ENCODE results near the gene AP4B1.

AP4B1 gene

GRCh38 chr1:113929750-113930498, 25.3 kb upstream of the AP4B1 start:
- peak; percentile 67 for DNase-seq

- DNase-seq, result peak; percentile 95
These were observed 24.5 kb upstream of the AP4B1 start, which contains the start of gene HIPK1 for GRCh38 chr1:113928941-113929749. TSS of gene HIPK1 (plus strand) at chr1:113929324.

DNA sequence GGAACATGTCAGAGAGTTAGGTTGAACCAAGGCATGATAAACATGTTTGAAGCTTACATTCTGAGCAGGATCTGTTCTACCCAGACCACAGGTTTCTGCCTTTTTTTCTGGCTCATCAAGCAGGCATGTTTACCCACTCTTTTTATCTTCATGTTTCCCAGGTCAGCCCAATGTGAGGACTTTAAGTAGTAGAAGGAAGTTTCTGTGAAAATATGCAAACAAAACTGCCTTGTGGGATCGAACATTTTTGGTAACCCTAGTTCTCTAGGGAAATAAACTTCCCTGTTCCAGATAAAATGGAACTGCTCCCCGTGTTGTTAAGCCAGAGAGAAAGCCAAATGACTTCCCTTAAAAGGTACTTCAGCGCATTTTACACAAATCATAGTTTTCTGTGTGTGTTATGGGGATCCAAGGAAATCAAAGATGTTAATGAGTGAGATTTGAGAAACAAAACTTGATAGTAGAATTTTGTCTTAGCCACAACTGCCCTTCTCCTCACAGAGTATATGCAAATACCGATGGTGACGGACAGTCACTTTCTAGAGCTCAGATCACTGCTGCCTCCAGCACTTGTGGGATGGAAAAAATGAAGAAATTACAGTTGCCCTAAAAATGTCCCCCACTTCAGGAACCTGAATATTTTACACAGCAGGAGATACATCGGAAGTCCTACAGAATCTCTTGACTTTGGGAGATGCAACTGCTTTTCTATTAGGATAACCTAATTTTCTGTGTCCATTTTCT, 23.8 kb upstream of the AP4B1 start:
- no peak for DNase-seq

DNA sequence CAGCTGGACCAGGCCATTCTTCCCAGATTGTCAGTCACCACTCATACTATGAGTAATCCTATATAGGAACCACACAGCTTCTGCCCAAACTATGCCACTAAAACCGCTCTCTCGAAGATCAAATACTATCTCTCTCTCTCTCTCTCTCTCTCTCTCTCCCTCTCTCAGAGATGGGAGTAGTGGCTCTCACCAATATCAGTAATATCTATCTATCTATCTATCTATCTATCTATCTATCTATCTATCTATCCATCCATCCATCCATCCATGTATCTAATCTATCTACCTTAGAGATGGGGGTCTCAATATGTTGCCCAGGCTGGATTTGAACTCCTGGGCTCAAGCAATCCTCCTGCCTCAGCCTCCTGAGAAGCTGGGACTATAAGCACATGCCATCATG, 19.9 kb upstream of the AP4B1 start:
- no peak for DNase-seq

- DNase-seq, result no peak
These were observed 18.4 kb upstream of the AP4B1 start for GRCh38 chr1:113922957-113923356.

DNA sequence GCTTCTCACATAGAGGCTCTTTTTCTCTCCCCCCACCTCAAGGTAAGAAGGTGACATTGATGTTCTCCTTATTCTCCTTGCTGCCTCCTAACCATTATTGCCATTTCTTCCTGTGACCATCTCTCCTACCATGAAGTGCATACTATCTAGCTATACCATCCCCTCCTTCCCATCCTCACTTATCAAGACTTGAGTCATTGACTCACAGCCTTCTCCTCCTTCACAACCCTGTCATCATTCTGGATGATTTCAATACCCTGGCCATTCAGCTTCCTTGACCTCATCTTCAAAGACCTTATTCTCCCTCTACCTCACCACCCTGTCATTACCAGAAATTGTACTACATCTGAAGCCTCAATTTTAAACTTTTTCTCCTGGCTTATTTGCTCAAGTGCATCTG, 13.6 kb upstream of the AP4B1 start:
- no peak for DNase-seq

- no peak for DNase-seq
These were observed 12.9 kb upstream of the AP4B1 start for GRCh38 chr1:113917400-113918082.

- DNase-seq, result no peak
These were observed 12.4 kb upstream of the AP4B1 start for GRCh38 chr1:113916974-113917373.

DNA sequence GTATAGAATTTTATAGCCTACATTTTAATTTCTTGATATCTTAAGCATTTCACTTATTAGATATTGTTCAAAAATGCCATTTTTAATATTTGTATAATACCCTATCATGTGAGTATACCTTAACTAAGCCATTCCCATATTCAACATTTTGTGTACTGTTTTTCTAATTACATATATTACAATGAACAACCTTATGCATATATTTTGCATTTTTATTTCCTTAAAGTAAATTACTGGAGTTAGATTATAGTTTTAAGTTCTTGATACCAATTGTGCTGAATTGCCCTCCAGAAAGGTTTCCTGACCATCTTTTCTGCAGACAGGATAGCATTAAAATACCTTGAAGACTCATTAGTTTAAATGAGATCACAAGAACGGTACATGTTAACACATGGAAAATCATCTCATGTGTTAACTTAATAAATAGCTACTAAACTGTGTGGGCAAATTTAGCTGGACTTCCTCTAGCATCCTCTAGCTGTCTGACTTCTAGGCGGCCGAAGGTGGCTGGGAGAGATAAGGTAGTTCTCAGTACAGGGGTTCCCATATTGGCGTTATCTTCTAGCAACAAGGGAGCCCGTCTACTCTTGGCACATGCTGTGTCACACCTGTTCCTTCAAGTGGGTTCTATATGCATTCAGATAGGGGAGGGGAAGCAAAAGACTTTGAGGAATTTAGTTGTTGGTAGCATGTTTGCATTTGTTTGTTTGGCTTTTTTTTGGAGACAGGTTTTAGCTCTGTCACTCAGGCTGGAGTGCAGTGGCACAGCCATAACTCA, 9.5 kb upstream of the AP4B1 start:
- DNase-seq, result no peak

DNA sequence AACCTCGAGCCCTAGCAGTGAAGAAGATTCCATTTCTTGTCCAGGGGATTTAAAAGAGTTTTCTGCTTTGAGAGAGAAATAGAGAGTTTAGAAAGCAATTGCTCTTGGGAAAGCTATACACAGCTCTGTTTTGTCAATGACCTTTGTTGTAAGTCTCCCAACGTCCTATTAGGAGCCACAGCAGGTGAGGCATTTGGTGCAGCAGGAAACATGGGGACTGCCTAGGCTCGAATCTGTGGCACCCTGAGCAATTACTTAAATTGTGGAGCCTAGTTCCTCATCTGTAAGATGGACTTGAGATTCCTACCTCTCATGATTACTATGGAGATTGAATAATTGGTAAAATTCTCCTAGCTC, 8.7 kb upstream of the AP4B1 start:
- no peak for DNase-seq

DNA sequence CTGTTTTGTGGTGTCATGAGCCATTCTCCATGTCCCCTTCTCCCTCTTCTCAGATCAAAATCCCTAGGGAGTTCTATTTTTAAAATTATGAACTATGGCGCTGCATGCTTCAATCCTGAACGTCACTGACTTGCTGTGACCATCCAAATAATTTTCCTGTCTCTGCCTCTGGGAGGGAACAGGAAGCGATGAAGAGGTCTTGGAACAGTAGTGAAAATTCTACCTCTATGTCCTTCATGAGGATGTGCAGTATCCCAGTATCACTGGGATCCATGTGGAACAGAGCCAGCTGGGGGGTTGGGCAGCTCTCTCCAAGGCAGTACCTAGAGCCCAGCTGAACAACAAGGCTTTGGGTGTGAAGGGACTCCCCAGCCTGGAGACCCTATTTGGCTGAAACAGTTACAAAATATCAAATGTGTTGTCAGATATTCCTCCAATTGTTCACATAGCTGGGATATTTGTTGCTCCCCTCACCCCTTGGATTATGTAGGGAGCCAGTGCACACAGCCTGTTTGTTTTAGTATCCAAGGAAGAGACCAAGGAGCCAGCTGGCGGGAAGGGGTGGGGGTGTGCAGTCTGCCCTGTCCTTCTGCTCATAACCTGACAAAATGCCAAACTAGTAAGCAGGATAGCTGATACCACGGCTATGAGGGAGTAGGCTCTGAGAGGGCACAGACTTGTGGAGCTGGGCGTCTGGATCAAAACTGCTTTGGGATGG, 8.2 kb upstream of the AP4B1 start:
- no peak for DNase-seq

- DNase-seq, result peak; percentile 47
These were observed 849 bp upstream of the AP4B1 start for GRCh38 chr1:113905435-113905861.

DNA sequence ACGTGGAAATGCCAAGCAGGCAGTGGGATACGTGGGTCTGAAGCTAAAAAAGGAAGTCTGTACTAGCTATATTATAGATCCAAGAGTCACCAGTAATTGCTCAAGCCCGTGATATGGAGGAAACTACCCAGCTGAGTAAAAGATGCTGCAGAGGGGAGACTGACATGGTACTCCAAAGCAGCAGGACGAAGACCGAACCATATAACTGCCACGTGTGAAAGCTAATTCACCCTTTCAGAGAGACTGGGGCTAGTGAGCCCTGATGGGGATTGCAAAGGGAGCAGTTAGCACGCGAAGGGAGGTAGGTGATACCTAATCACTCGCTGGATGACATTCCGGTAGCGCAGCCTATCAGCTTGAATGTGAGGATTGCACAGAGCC, 316 bp downstream of the AP4B1 start:
- DNase-seq, result no peak

DNA sequence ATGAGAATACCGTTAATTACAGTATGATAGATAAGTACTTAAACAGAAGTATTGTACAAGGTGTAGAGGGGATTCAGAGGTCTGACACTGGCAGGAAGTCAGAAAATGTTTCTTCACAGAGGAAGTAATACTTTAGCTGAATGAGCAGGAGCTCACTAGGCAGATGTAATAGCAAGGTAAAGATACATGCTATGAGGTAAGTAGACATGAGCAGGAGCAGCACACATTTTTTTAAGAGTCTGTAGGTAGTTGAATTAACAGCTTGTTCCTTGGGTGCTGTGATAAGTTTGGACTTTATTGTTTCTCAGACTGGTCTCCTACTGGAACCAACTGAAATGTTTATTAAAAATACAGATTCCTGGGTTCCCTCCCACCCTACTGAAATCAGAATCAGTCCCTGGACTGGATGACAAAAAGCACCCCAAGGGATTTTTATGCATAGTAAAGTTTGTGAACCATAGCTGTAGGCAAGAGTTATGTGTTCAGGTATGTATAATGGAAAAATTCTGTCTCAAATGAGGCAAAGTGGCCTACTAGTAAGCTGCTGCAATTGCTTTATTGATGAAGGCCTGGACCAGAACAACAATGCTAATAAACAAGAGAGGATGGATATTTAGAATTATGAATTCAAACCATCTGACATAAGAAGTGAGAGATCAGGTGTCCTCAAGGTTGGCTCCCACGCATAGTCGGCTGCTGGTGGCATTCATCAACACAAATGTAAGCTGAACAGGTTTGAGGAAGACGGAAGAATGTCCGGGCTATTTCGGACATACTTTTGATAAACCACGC, 902 bp downstream of the AP4B1 start:
- peak; percentile 30 for DNase-seq

DNA sequence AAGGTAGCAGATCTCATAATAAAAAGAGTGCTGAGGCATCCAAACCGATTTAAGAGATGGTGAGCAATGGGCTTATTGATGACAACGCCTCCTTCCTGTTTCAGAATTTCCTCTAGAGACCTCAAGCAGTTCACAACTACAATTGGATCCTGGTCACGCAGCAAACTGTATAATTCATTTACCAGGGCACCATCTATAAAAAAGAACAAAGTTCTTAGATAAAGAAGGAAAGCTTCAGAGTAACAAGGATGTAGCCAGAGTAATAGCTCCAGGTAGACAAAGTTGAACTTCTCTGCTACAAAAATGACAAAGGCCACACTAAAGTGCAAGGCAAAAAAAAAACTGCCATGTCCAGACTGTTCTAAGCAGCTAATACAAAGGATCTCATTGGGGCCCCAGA, 3.4 kb downstream of the AP4B1 start:
- DNase-seq, result no peak

DNA sequence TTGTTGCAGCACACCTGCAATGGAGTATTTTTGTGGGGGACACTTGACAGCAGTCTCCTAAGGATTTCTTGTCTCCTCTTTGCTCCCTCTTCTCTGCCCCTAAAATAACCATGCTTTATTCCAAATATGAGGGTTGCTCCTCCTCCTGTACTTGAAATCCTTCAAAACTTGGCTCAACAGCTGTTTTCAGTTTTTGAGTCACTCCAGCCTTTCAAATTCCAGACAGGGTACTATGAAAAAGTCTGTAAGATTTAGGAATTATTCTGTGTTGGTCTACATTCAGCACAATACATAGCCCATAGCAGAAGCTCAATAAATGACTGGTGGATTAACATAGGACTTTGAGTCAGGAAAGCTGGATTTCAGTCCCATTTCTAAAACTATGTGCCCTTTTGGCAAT, 5.5 kb downstream of the AP4B1 start:
- DNase-seq, result no peak

DNA sequence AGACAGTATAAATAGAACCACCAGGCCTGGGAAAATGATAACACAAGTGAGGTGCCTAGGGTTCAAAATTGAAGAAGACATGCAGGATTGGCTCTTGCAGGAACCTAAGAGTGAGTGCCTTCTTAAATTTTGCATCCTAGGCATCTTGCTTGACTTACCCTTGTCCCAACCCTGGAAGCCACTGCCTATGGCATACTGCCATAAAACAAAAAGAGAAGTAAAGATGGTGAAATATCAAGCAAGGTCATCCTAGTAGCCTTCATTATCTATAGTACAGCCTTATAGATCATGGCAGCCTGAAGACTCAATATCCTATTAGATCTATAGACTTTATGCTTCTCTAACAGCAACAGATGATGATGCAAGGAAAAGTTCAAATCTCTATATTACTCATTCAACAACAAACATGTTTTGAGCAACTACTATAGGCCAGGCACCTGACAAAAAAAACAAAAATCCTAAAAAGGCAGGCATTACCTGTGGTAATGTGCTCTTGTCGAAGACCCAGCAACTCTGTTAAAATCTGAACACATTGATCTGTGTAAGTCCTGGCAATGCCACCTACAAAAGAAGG, 6.3 kb downstream of the AP4B1 start:
- DNase-seq, result no peak

DNA sequence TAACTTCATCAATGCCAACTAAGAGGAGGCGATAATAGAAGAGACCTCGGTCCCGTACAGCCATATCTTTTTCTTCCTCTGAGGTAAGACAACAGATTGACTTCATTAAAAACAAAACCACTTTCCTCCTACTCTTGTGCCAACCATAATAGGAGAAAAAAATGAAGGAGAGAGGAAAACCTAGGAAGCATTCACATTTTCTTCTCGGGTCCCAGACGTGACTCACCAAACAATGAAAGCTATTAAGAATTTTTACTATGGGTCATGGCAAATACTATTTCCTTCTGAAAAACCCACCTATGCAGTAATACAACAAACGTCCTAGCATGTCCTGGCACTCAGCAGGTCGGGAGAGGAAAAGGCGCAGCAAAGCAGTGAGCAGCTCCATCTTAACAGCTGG, 8.6 kb downstream of the AP4B1 start:
- DNase-seq, result no peak

- no peak for DNase-seq
These were observed 9.5 kb downstream of the AP4B1 start for GRCh38 chr1:113895098-113895497.

GRCh38 chr1:113893267-113893666, 11.3 kb downstream of the AP4B1 start:
- DNase-seq, result no peak
